ENCODE data around the gene TMEM115. TPM values are rescaled to one million over a fixed set of nuclear protein-coding genes. Genes with fewer than 3 reads are reported as not detected.
A peak's percentile ranks its signal among the peaks of the same experiment; 100 is the strongest.

The TMEM115 gene
- total and polyA plus RNA-seq, 2 of the 13 experiments (the other 11 are each of a cell fraction or from before 2014, with no cell fraction given) = 22.1 to 30.7 TPM

DNA sequence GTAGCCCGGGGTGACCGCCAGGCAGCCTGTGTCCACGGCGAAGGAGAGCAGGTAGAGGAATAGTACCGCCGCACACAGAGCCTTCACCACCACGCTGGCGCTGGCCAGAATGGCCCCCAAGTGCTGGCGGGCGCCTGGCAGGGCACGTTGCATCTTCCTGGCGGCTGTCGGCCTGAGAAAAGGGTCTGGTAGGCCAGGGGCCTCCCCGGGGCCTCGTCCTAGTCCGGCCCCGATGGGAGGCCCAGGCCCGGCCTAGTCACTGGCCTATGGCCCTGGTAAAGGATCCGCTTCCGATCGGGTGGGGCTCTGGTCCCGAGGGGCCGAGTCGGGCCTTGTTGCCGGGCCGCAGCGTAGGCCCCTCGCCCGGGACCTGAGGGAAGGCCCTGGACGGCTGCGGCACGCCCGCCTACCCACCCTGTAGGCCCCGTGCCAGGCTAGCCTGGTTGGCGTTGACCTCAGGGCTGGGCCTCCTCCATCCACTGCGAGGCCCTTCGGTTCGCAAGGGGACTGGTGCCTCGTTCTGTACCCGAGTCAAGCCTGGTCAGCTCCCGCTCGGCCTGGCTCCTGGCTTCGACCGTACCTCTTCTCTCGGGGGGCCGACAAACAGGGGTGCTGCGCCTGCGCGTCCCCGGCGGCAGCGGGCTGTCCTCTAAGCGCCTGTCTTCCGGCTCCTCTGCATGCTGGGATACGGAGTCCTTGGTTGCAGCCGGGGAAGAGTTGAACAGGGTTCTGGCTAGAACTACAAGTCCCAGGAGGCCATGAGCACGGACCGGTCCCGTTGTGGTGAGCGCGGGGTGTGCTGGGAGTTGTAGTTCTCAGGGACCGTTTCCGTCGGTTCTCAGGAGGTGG lies at the start of gene TMEM115 (continued):
- TF ChIP-seq RERE (CRISPR knock-in tag; IDR thresholded peaks at IDR 0.05; ENCODE audit: low read depth) (no peak), FOXA3 (CRISPR knock-in tag; IDR thresholded peaks at IDR 0.05) (peak; percentile 41; the same call in 1 of the 2 replicates), EED (CRISPR knock-in tag; IDR thresholded peaks at IDR 0.05) (no peak; the same call in 1 of the 2 replicates), ZNF713 (CRISPR knock-in tag; IDR thresholded peaks at IDR 0.05) (0 out of 2 replicates have a peak, but pooled peaks have one; percentile 81), SIN3A (IDR thresholded peaks at IDR 0.05; ENCODE audit: borderline replicate concordance, low read depth, low read length) (no peak), ZUFSP (CRISPR knock-in tag; IDR thresholded peaks at IDR 0.05; ENCODE audit: borderline replicate concordance) (no peak), ZFP82 (CRISPR knock-in tag; IDR thresholded peaks at IDR 0.05; ENCODE audit: borderline replicate concordance) (peak; percentile 68; the same call in 1 of the 2 replicates), KLF6 (CRISPR knock-in tag; IDR thresholded peaks at IDR 0.05) (peak; percentile 68), ZNF687 (CRISPR knock-in tag; IDR thresholded peaks at IDR 0.05) (peak; percentile 95), RELA (CRISPR knock-in tag; IDR thresholded peaks at IDR 0.05) (peak; percentile 27; the same call in 1 of the 2 replicates), HCFC1 (IDR thresholded peaks at IDR 0.05; ENCODE audit: low read depth, low read length) (peak; percentile 100), E2F2 (CRISPR knock-in tag; IDR thresholded peaks at IDR 0.05; ENCODE audit: borderline replicate concordance) (no peak; the same call in 1 of the 2 replicates)
- TF ChIP-seq, protein P1, sequence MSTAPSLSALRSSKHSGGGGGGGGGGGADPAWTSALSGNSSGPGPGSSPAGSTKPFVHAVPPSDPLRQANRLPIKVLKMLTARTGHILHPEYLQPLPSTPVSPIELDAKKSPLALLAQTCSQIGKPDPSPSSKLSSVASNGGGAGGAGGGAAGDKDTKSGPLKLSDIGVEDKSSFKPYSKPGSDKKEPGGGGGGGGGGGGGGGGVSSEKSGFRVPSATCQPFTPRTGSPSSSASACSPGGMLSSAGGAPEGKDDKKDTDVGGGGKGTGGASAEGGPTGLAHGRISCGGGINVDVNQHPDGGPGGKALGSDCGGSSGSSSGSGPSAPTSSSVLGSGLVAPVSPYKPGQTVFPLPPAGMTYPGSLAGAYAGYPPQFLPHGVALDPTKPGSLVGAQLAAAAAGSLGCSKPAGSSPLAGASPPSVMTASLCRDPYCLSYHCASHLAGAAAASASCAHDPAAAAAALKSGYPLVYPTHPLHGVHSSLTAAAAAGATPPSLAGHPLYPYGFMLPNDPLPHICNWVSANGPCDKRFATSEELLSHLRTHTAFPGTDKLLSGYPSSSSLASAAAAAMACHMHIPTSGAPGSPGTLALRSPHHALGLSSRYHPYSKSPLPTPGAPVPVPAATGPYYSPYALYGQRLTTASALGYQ (CRISPR knock-in tag; IDR thresholded peaks at IDR 0.05) = no peak

Measured in HepG2 (cell line).